CD4-positive, alpha-beta memory T cell (primary cell): ENCODE data around the gene TBC1D5. TPM values are rescaled to one million over a fixed set of nuclear protein-coding genes. Genes with fewer than 3 reads are reported as not detected.
"Not testable (repeated sequence)": the region's sequence is repeated elsewhere in the genome, so short reads cannot be mapped to it uniquely, and the experiment has no call there.

Experiments
- CTCF ChIA-PET: fragments of 350-600 bp; sonication (Branson Sonifier 250); formaldehyde crosslinking; loops from one replicate; lab custom pipeline; 2021; ENCODE audit warnings: inconsistent platforms; ENCODE audit not compliant: partially characterized antibody; lab: Charles Lee
- POLR2A ChIA-PET: fragments of 350-600 bp; sonication (Branson Sonifier 250); formaldehyde crosslinking; loops from one replicate; lab custom pipeline; 2021; ENCODE audit not compliant: partially characterized antibody; lab: Charles Lee
- DNase-seq, 5 donors: peaks; one replicate each; pipeline versions ENCODE4 v3.0.0 to v3.0.0-alpha.2; 2020 to 2022; ENCODE audit warnings: mixed read lengths in 1 of 5
- H3K27ac ChIP-seq: one replicate; pipeline ENCODE4 v1.7.0; 2013; ENCODE audit warnings: low read depth, low read length
- H3K27me3 ChIP-seq: 2 replicates; pipeline ENCODE4 v1.7.0; 2013; ENCODE audit warnings: mild to moderate bottlenecking, low read length, moderate library complexity; ENCODE audit not compliant: insufficient read depth
- H3K36me3 ChIP-seq: 2 replicates; pipeline ENCODE4 v1.7.0; 2013; ENCODE audit warnings: mild to moderate bottlenecking, low read length, moderate library complexity; ENCODE audit not compliant: insufficient read depth
- H3K4me1 ChIP-seq: 2 replicates; pipeline ENCODE4 v1.7.0; 2013; ENCODE audit warnings: mild to moderate bottlenecking, low read length, moderate library complexity; ENCODE audit not compliant: insufficient read depth
- H3K4me3 ChIP-seq, 2 donors: one replicate each; pipeline ENCODE4 v1.7.0; 2013; ENCODE audit warnings: low read length in 2 of 2, mild to moderate bottlenecking in 1 of 2
- H3K9me3 ChIP-seq, 2 donors: one replicate each; pipeline ENCODE4 v1.7.0; 2013; ENCODE audit warnings: low read length in 2 of 2, control low read depth in 1 of 2; ENCODE audit not compliant: control insufficient read depth in 1 of 2
- H3K27ac Mint-ChIP-seq, 7 donors: one replicate each; pipeline ENCODE4 v1.8.0; 2020 to 2021; ENCODE audit warnings: mixed read lengths in 7 of 7, mild to moderate bottlenecking in 6 of 7, inconsistent platforms in 3 of 7, moderate library complexity in 3 of 7
- H3K27me3 Mint-ChIP-seq, 2 donors: one replicate each; pipeline ENCODE4 v1.8.0; 2020 to 2021; ENCODE audit warnings: mixed read lengths in 2 of 2
- H3K36me3 Mint-ChIP-seq, 2 donors: one replicate each; pipeline ENCODE4 v1.8.0; 2020 to 2021; ENCODE audit warnings: mixed read lengths in 2 of 2, inconsistent platforms in 1 of 2, mild to moderate bottlenecking in 1 of 2
- H3K4me1 Mint-ChIP-seq, 4 donors: one replicate each; pipeline ENCODE4 v1.8.0; 2020 to 2021; ENCODE audit warnings: mixed read lengths in 4 of 4, mild to moderate bottlenecking in 1 of 4
- H3K4me3 Mint-ChIP-seq, 8 donors: one replicate each; pipeline ENCODE4 v1.8.0; 2020 to 2021; ENCODE audit warnings: mixed read lengths in 8 of 8, mild to moderate bottlenecking in 7 of 8, moderate library complexity in 6 of 8, inconsistent platforms in 3 of 8
- H3K9me3 Mint-ChIP-seq, 8 donors: one replicate each; pipeline ENCODE4 v1.8.0; 2020 to 2021; ENCODE audit warnings: mixed read lengths in 8 of 8, mild to moderate bottlenecking in 5 of 8, inconsistent platforms in 3 of 8, moderate library complexity in 1 of 8
- intact Hi-C: fragments of 100-400 bp; cut with micrococcal nuclease; formaldehyde crosslinking; loops from one replicate; pipeline ENCODE4 v1.15.1; 2023
- polyA plus RNA-seq, 2 donors: library from polyadenylated mRNA; unstranded; fragments of 300-500 nt; fragmentation: Illumina TruSeq; gene quantifications; one replicate each; pipeline ENCODE4 v1.2.3, GENCODE V29; 2021
- total RNA-seq, 2 experiments: library from RNA; stranded (reverse); gene quantifications; one replicate each; pipeline ENCODE4 v1.2.3, GENCODE V29; 2021

The TBC1D5 gene
- total and polyA plus RNA-seq, 4 experiments from 2014 or later, result 21.2 to 52.2 (median 43.3) TPM

DNA sequence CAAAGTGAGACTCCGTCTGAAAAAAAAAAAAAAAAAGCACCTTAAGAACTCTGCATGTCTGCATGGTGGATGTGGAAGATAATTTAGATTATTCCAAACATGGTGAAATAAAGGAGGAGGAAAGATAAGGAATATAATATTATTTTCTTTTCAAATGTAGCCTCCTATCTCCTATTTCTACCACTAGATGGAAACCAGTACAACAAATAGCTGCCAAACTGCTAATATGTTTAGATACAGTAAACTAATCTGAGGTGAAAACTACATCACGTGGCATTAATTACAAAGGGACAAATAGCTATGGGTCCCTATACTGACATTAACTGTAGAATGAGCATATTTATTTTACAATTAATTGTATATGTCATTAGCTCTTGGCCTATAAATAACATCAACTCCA, 197.8 kb downstream of the TBC1D5 start:
- intact Hi-C loops, result no loop called here
- Mint-ChIP-seq H3K4me3 (no peak overlapping the region), H3K36me3 (peaks cover 11 to 36% of the 10 kb centered on the region in 2 donors), H3K4me1 (no peaks in the 10 kb centered on the region), H3K9me3 (peaks cover 0 to 4% (median 0%) of the 10 kb centered on the region in 8 donors), H3K27ac (no peak overlapping the region), H3K27me3 (no peaks in the 10 kb centered on the region)
- POLR2A ChIA-PET, result interaction anchor here (0.7 kb wide), 1 partner anchor 37 kb away, joined by 3 read pairs; no protein-coding TSS in a partner anchor
- no peak for DNase-seq
- CTCF ChIA-PET, result interaction anchor here (0.7 kb wide), 1 partner anchor 29 kb away, joined by 3 read pairs; no protein-coding TSS in a partner anchor
- no peaks in the 10 kb centered on the region for H3K27me3 ChIP-seq
- no peak overlapping the region for H3K27ac ChIP-seq
- H3K4me3 ChIP-seq, result no peak overlapping the region
- H3K9me3 ChIP-seq, result no peaks in the 10 kb centered on the region
- H3K36me3 ChIP-seq, result no peaks in the 10 kb centered on the region
- H3K4me1 ChIP-seq, result no peaks in the 10 kb centered on the region

GRCh38 chr3:17542591-17542990, 199.8 kb downstream of the TBC1D5 start:
- no peaks in the 10 kb centered on the region for H3K27me3 Mint-ChIP-seq
- ChIA-PET POLR2A (no interaction called here), CTCF (no interaction called here)
- peaks cover 0 to 4% (median 0%) of the 10 kb centered on the region in 4 donors for H3K4me1 Mint-ChIP-seq
- Histone ChIP-seq H3K4me1 (no peaks in the 10 kb centered on the region), H3K27ac (no peak overlapping the region), H3K36me3 (no peaks in the 10 kb centered on the region), H3K4me3 (no peak overlapping the region), H3K27me3 (no peaks in the 10 kb centered on the region), H3K9me3 (no peaks in the 10 kb centered on the region)
- no peak for DNase-seq
- H3K27ac Mint-ChIP-seq, result no peak overlapping the region
- intact Hi-C loops, result no loop called here
- peaks cover 0 to 4% (median 0%) of the 10 kb centered on the region in 8 donors for H3K9me3 Mint-ChIP-seq
- peaks cover 20 to 48% of the 10 kb centered on the region in 2 donors for H3K36me3 Mint-ChIP-seq
- no peak overlapping the region for H3K4me3 Mint-ChIP-seq

GRCh38 chr3:17539436-17539835, 203.0 kb downstream of the TBC1D5 start:
- POLR2A ChIA-PET, result no interaction called here
- H3K4me3 ChIP-seq, result no peak overlapping the region
- Mint-ChIP-seq H3K36me3 (peaks cover 18 to 38% of the 10 kb centered on the region in 2 donors), H3K27ac (no peak overlapping the region), H3K27me3 (no peaks in the 10 kb centered on the region), H3K4me1 (peaks cover 0 to 6% (median 1%) of the 10 kb centered on the region in 4 donors), H3K4me3 (no peak overlapping the region), H3K9me3 (peaks cover 0 to 2% (median 0%) of the 10 kb centered on the region in 8 donors)
- CTCF ChIA-PET, result no interaction called here
- H3K36me3 ChIP-seq, result no peaks in the 10 kb centered on the region
- H3K9me3 ChIP-seq, result no peaks in the 10 kb centered on the region
- no peak overlapping the region for H3K27ac ChIP-seq
- H3K27me3 ChIP-seq, result no peaks in the 10 kb centered on the region
- intact Hi-C loops, result no loop called here
- no peak for DNase-seq
- no peaks in the 10 kb centered on the region for H3K4me1 ChIP-seq

DNA sequence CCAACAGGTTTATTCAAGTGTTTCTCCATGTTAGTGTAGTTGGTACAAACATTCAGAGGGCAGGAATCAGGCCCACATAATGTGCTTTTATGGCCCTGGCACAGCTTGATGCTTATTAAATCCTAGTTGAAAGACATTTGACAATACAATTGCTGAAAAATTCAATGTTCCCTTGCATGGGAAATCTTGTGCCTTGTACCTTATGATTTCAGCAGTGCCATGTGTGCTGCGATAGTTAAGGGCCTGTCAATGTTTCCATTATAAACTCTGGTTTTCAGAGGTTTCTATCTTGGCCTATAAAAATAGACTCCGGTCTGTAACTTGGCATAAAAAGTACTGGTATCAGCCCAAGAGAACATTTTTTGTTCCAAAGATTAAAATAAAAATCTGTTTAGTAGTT, 207.2 kb downstream of the TBC1D5 start:
- H3K27me3 ChIP-seq, result no peaks in the 10 kb centered on the region
- Mint-ChIP-seq H3K4me3 (no peak overlapping the region), H3K9me3 (peaks cover 0 to 6% (median 3%) of the 10 kb centered on the region in 8 donors), H3K4me1 (peaks cover 0 to 6% (median 1%) of the 10 kb centered on the region in 4 donors), H3K27ac (no peak overlapping the region), H3K36me3 (peaks cover 12 to 32% of the 10 kb centered on the region in 2 donors), H3K27me3 (no peaks in the 10 kb centered on the region)
- no peaks in the 10 kb centered on the region for H3K9me3 ChIP-seq
- no peak overlapping the region for H3K4me3 ChIP-seq
- POLR2A ChIA-PET, result no interaction called here
- CTCF ChIA-PET, result no interaction called here
- H3K36me3 ChIP-seq, result no peaks in the 10 kb centered on the region
- no peak for DNase-seq
- H3K27ac ChIP-seq, result no peak overlapping the region
- H3K4me1 ChIP-seq, result no peaks in the 10 kb centered on the region
- intact Hi-C loops, result no loop called here

DNA sequence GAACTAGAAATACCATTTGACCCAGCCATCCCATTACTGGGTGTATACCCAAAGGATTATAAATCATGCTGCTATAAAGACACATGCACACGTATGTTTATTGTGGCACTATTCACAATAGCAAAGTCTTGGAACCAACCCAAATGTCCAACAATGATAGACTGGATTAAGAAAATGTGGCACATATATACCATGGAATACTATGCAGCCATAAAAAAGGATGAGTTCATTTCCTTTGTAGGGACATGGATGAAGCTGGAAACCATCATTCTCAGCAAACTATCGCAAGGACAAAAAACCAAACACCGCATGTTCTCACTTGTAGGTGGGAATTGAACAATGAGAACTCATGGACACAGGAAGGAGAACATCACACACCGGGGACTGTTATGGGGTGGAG, 210.0 kb downstream of the TBC1D5 start:
- Mint-ChIP-seq H3K36me3 (peaks cover 3 to 16% of the 10 kb centered on the region in 2 donors), H3K4me1 (peaks cover 5 to 11% (median 9%) of the 10 kb centered on the region in 4 donors)
- H3K4me3 Mint-ChIP-seq, H3K27me3 ChIP-seq, H3K27me3 Mint-ChIP-seq, H3K36me3 ChIP-seq, POLR2A ChIA-PET, H3K9me3 ChIP-seq, CTCF ChIA-PET, H3K27ac ChIP-seq, H3K4me3 ChIP-seq, intact Hi-C loops, DNase-seq, H3K9me3 Mint-ChIP-seq, H3K4me1 ChIP-seq, H3K27ac Mint-ChIP-seq: not testable (repeated sequence)

- POLR2A ChIA-PET, result no interaction called here
- H3K4me1 Mint-ChIP-seq, result peaks cover 5 to 17% (median 11%) of the 10 kb centered on the region in 4 donors
- intact Hi-C loops, result no loop called here
- H3K36me3 ChIP-seq, result no peaks in the 10 kb centered on the region
- no peak overlapping the region for H3K27ac Mint-ChIP-seq
- peaks cover 3 to 25% of the 10 kb centered on the region in 2 donors for H3K36me3 Mint-ChIP-seq
- no peaks in the 10 kb centered on the region for H3K27me3 Mint-ChIP-seq
- no peaks in the 10 kb centered on the region for H3K4me1 ChIP-seq
- H3K27ac ChIP-seq, result no peak overlapping the region
- no peak overlapping the region for H3K4me3 Mint-ChIP-seq
- no peaks in the 10 kb centered on the region for H3K27me3 ChIP-seq
- H3K9me3 Mint-ChIP-seq, result peaks cover 0 to 6% (median 3%) of the 10 kb centered on the region in 8 donors
- H3K9me3 ChIP-seq, result no peaks in the 10 kb centered on the region
- no peak for DNase-seq
- CTCF ChIA-PET, result no interaction called here
- no peak overlapping the region for H3K4me3 ChIP-seq
Observed at GRCh38 chr3:17529677-17530076, 212.8 kb downstream of the TBC1D5 start.

- Mint-ChIP-seq H3K4me1 (peaks cover 5 to 8% (median 6%) of the 10 kb centered on the region in 4 donors), H3K27ac (no peak overlapping the region), H3K4me3 (no peak overlapping the region), H3K27me3 (no peaks in the 10 kb centered on the region), H3K36me3 (peaks cover 0 to 8% of the 10 kb centered on the region in 2 donors), H3K9me3 (peaks cover 0 to 3% (median 0%) of the 10 kb centered on the region in 8 donors)
- Histone ChIP-seq H3K27me3 (no peaks in the 10 kb centered on the region), H3K27ac (no peak overlapping the region), H3K36me3 (no peaks in the 10 kb centered on the region), H3K4me1 (no peaks in the 10 kb centered on the region), H3K9me3 (no peaks in the 10 kb centered on the region), H3K4me3 (no peak overlapping the region)
- ChIA-PET CTCF (no interaction called here), POLR2A (no interaction called here)
- no peak for DNase-seq
- intact Hi-C loops, result no loop called here
Observed at GRCh38 chr3:17518189-17519059, 224.0 kb downstream of the TBC1D5 start.
